DMS153 treated with DMSO at 0.1 percent for 48 hours (cell line): ENCODE data around the gene PXDN.

Source experiments
- DNase-seq: peaks from one replicate; lab custom pipeline; 2025; ENCODE audit not compliant: unreplicated experiment; lab: John Stamatoyannopoulos, UW

PXDN gene

DNA sequence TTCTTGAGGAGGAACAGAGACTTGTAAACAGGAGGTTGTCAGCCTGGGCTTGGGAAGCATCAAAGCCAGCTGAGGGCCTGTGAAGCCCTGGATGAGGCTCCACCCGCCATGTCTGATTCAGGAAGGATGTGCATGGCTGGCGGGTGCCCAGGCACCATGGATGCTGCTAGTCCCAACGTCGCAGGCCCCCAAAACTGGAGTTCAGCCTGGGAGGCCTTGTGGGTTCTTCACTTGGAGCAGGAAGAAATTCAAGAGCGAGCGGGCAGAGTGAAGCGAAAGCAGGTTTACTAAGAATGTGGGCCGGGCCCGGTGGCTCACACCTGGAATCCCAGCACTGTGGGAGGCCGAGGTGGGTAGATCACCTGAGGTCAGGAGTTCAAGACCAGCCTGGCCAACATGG lies 12.1 kb upstream of the PXDN start:
- no peak for DNase-seq

DNA sequence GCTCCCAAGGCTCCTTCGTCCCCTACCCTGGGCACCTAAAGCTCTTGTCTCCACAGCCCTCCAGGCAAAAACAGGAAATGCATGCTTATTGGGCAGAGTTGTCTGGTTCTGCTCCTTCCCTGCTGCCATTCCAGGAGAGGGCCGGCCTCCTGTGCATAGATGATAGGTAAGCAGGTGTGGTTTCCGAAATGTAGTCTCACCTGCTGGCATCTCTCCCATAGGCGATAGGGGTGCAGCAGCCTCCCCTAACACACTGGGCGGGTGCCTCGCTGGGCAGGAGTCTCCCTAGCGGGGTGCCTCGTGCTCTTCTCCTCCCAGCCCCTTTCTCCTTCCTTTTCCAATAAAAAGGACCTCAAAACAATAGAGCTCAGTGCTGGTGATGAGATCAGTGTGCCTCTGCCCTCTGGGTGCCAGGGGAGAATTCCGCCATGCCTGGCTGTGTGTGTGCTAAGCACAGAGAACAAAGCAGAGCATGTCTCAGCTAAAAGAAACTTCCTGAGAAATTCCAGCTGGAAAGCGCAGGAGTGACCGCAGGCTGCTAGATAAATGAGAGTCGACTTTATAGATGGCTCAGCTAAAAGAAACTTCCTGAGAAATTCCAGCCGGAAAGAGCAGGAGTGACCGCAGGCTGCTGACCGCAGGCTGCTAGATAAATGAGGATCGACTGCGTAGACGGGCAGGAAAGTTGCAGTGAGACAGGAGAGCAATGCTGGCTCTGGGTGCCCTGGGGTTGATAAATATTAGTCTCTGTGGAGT lies 11.3 kb upstream of the PXDN start:
- DNase-seq: no peak

DNA sequence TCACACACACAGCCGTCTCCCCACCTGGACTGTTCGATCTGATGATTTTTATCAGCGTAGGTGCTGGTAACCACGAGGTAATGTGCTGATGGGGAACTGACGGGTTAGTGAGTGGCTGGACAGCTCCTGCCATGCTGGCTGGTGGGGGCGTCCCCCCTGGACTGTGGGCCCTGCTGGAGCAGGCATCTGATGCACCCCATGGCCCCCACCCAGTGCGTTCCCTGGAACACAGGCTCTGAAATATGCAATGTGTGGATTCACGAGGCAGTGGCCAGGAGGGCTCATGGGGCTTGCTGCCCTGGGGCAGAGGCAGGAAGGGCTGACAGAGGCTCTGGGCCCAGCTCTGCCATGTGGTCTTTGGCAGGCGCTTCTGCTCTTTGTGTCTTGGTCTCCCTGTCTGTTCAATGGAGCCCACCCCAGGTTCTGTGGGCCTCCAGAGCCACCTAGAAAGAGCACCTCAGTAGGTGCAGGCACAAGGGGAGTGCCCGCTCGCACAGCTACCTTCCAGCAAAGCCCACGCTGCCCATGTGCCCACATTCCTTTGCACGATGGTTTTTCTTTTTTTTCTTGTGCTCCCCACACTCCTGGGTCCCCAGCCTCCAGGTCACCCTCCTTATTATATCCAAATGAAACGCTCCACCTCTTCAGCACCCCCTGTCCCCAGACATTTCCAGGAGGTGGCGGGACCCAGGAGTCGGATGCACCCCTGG lies 10.3 kb upstream of the PXDN start:
- DNase-seq: no peak

DNA sequence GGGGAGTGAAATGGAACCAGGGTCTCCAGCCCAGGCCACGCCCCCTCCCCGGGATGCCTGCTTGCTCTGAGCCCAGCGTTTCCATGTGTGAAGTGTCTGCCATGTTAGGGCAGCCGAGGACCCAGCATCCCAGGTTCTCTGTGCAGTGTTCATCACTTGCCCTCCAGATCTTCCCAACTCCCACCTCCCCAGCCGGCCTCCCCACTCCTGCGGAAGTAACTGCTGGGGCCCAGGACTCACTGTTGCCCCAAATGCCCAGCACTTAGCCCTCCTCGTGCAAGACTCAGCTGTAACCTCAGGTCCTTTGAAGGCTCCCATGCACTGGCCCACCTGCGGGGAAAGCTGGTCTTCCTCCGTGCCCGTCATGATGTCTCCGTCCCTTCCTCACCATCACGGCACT lies 9.7 kb upstream of the PXDN start:
- DNase-seq: no peak

DNA sequence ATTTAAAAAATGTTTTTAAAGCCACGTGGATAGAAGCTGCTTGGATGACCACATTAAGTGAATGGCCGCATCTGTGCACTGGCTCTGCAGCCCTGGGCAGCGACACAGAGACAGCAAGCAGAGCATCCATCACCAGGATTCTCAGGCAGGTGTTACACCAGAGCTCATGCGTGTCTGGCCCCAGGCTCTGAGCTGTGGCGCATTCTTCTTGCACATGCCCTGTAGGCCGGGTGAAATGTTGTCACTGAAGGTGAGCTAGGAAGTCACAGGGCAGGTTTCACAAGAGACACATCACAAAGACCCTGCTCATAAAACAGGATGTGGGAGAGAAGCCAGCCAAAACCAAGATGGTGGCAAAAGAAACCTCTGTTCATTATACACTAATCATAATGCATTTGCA lies 8.4 kb upstream of the PXDN start:
- DNase-seq: no peak

DNA sequence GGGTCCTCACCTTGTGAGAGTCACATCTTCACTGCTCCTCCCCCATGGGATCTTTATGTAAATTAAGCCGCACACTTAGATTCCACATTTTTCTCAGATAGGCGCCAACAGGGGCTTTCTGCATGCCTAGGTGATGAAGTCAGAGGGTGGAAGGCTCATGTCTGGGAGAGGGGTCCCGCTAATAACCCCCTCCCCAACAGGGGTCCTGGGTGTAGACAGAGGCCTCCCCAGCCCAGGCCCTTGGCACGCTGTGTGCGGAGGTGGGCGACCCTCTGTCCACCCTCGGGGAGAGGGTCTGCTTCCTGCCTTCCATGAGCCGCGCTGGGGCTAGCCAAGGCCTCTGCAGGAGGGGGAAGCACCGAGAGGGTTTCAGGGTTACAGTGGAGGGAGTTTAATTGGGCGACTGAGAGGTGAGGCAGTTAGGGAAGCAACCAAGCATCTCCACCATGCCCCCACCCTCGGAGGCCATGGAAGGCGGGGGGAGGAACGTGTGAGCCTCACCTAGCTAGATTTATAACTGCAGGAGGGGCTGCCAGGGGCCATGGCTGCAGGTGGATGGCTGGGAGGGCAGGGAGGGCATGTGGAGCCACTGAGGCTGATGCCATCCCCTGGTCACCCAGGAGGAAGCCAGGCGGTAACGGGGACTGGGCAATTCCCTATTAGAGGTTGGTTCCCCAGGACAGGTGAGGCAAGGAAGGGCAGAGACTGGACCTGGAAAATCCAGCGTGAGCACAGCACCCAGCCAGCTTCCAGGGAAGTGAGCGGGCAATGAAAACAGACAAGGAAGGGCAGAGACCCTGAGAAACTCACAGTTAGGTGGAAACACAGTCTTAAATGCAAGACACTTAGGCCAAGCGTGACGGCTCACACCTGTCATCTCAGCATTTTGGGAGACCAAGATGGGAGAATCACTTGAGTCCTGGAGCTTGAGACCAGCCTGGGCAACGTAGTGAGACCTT lies 7.7 kb upstream of the PXDN start:
- no peak for DNase-seq

DNA sequence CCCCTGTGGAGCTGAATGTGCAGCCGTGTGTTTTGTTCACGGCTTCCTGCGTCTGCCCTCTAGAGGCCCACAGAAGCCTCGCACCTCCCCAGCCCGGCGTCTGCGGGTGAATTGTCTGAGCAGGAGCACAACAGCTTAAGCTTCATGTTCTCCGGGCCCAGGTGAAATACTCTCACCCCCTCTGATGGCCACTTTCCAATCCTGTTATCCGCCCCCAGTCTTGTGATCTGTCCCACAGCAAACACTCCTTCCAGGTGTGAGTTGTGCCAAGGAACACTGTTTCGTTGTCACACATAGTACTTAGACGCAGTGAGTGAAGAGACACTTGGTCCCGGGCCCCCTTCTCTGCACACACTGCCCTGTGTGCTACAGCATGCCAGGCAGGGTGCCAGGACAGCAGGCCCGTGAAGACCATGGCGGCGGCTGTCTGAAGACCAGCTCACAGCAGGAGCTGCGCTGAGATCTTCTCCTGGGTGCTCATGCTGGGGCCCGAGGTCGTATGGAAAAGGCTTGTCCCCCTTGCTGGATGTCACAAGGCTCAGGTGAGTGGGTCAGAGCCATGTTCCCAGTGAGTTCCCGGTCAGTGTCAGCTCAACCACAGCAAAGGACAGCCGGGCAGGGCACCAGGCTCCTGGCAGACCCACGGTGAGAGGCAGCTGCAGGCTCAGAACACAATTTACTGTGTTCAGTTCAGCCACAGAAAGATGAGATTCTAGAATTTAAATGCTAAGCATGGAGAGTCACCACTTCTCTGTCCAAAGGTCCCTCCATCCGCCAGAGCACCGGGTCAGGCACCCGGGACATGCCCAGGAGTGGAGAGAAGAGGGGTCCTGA lies 6.8 kb upstream of the PXDN start:
- DNase-seq: peak; percentile 21

DNA sequence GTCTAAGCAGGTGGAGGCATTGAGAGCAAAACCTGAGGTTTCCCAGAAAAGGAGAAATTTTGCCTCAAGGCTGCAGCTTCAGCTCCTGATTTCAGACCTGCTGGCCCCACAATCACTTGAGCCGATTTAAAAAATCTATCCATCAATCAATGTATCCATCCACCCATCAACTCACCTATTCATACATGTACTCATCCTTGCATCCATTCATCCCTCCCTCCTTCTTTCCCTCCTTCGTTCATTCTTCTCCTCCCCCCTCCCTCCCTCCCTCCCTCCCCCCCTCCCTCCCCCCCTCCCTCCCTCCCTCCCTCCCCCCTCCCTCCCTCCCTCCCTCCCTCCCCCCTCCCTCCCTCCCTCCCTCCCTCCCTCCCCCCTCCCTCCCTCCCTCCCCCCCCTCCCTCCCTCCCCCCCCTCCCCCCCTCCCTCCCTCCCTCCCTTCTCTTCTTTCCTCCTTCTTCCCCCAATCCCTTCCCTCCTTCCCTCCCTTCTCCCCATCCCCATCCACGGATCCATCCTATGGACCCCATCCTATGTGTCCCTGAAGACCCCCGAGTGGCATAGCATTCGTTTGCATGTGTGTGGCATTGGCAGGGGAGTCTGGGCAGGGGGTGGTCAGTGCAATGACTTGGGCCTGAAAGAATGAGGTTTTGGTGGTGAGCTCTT lies 6.1 kb upstream of the PXDN start:
- DNase-seq: no peak

DNA sequence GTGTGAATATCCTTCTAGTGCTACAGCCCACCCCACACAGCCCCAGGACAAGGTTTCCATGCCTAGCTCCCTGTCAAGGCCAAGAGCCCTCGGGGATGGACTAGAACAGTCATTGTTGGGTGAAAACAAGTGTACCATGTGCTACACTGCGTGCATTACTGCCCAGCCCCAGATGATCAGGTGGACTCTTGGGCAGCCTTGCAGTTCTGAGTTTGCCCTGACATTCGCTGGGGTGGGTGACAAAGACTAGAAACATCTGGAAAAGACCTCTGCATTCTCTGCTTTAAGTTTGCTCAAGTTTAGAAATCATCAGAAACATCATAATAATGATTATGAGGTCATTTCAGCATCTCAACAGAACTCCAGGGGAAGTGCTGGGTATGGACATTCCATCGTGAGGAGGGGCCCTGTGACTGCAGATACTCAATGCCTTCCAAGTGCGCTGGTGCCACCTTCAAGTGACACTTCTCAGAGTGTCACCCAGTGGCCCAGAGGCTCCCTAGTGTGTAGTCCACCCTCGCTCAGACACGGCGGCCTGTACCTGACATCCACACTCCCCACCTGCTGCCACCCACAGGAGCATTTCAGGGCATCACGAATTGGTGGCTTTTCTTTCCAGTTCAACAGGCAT lies 5.3 kb upstream of the PXDN start:
- DNase-seq: no peak

DNA sequence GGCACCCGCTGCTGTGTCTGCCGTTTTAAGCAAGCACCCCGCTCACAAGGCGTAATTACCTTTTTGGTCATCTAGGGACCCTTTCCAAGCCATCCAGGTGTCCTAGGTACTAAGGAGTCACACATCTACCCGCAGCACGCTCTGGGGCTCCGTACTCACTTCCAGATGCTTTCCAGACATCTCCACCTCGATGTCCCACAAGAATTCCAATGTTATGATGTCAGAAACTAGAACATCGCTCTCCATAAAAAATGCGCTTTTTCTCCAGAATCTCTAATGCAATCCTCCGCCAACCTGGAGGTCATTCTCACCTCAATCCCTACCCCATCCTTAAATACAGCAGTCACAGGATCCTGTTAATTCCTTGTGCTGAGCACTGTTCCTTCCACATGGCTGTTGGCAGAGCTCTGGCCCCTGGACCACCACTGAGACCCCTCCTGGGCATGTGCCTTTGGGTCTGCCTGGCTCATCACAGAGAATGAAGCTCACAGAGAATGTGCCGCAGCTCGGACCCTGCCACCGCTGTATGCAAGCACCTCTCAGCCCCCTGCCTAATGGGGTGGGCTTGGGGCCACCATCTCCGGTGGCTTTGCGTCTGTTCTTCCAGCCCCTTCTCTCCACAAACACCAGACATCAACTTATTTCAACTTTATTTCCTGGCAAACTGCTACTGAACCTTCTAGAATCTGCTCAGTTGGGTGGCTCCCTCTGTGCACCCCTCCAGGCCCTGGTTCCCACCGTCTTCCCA lies 4.6 kb upstream of the PXDN start:
- no peak for DNase-seq

DNA sequence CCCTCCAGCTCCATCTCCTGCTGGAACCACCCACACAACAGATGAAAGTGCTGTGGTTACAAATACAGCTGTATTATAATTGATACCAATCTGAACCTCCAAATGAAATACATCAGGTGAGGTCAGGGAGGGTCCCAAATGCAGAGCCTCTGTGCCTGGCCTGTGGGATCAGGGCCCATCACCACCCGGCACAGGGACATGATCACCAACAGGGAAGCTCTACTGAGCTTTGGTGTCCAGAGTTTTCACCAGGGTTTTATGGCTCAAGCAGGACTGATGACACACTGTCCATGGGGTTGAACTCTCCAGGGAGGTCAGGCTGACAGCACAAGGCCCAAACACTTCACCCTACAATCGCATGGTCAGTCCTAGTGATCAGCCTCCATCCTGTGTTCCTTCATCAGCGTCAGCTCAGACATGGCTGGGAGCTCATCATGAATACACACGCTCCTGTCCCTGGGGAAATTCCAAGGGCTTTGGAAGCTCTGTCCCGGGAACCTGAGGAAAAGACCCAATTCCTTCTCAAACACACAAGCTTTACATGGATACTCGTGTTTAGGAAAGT lies 3.9 kb upstream of the PXDN start:
- DNase-seq: no peak

DNA sequence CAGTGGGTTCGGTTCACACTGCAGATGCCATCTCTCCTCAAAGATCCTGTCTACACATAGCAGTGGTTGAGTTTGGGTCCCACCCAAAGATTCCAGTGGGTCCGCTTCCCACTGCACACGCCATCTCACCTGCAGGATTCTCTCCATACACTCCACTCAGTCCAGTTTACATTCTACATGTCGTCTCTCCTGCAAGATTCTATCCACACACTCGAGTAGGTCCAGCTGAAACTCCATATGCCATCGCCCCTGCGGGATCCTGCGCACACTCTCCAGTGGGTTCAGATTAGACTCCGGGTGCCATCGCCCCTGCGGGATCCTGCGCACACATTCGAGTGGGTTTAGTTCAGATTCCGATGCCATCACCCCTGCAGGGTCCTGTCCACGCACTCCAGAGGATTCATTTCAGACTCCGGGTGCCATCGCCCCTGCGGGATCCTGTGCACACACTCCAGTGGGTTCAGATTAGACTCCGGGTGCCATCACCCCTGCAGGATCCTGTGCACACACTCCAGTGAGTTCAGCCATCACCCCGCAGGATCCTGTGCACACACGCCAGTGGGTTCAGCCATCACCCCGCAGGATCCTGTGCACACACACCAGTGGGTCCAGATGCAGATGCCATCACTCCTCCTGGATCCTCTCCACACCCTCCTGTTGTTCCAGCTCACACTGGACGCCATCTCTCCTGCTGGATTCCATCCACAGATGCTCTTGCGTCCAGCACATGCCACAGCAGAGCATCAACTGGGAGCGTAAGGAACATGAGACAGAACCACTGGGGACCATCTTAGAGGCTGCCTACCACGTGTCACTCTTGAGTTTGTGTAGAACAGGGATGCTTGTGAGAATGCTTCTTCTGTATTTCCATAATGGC lies 3.0 kb upstream of the PXDN start:
- DNase-seq: no peak

DNA sequence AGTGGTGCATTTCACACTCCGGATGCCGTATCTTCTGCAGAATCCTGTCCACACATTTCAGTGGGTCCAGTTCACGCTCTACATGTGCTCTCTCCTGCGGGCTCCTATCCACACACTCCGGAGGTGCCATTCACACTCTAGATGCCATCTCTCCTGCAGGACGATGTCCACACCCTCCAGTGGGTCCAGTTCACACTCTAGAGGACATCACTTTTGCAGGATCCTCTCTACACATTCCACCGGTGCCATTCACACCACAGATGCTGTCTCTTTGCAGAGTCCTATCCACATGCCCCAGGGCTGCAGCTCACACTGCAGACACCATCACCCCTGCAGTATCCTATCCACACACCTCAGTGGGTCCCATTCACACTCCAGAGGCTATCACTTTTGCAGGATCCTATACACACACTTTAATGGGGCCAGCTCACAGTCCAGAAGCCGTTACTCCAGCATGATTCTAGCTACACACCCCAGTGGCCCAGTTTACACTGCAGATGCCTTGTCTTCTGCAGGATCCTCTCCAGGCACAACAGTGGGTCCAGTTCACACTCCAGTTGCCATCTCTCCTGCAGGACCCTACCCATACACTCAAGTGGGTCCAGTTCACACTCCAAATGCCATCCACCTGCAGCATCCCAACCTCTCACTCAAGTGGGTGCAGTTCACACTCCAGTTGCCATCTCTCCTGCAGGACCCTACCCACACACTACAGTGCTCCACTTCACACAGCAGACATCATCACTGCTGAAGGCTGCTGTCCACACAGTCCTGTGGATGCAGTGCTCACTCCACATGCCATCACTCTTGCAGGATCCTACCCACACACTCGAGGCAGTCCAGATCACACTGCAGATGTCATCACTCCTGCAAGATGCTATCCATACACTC lies 2.1 kb upstream of the PXDN start:
- DNase-seq: no peak

DNA sequence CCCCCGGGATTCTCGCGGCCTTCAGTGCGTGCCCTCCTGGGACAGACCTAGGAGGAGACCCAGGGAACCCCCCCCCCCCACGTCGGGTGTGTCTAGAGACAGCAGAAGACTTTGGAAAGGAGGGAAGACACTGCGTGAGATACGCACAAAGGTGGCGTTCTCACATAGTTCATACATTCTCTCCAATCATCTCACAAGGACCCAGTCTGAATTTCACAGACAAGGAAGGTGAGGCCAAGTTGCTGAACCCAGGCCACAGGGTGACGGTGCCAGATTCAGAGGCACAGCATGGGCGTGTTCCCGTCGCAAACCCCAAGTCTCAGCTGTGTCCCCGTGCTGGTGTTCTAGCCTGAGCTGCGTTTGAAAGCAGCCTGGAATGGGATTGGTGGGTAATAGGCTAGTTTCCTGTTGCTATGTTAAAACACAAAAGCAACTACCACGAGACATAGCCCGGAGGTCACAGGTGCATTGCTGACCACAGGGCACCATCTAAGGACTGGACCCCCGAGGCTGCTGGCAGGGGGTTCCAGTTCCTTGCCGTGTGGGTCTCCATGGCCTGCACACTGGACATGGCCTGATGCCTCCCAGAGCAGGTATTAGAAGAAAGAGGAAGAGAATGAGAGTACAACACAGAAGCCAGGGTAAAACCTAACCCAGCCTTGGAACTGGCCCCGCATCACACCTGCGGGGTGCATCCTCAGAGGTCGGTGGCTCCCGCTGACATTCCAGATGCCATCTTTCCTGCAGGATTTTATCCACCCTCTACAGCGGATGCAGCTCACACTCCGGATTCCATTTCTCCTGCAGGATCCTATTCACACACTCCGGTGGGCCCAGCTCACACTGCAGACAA lies 1.1 kb upstream of the PXDN start:
- DNase-seq: no peak

DNA sequence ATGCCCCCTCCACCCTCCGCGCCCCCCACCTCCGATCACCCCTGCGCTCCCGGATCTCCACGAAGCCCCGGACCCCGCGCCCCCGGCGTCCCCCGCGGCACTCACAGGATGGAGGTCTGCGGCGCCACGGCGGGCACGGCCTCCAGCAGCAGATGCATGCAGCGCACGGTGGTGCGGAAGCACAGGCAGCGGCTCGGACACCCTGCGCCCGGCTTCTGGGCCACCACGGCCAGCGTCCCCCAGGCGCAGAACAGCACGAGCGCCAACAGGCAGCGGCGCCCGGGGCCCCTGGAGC lies 217 bp downstream of the PXDN start:
- DNase-seq: no peak
